HFFc6 (cell line): ENCODE measurements around the gene DUSP16. TPM values are rescaled to one million over a fixed set of nuclear protein-coding genes. Genes with fewer than 3 reads are reported as not detected.

ENCODE experiments used
- DNase-seq: peaks from one replicate; pipeline ENCODE4 v3.0.0-alpha.2; 2018
- H3K27ac Mint-ChIP-seq: 2 replicates; pipeline ENCODE4 v1.8.0; 2020; ENCODE audit warnings: mild to moderate bottlenecking, mixed read lengths
- H3K27me3 Mint-ChIP-seq: 2 replicates; pipeline ENCODE4 v1.8.0; 2021; ENCODE audit warnings: mild to moderate bottlenecking, moderate library complexity, mixed read lengths; ENCODE audit not compliant: insufficient read depth
- H3K36me3 Mint-ChIP-seq: 2 replicates; pipeline ENCODE4 v1.8.0; 2021; ENCODE audit warnings: low read depth, mixed read lengths
- H3K4me1 Mint-ChIP-seq: 2 replicates; pipeline ENCODE4 v1.8.0; 2020; ENCODE audit warnings: low read depth, mixed read lengths
- H3K4me3 Mint-ChIP-seq: 2 replicates; pipeline ENCODE4 v1.8.0; 2020; ENCODE audit warnings: mild to moderate bottlenecking, moderate library complexity, mixed read lengths
- H3K9me3 Mint-ChIP-seq: 2 replicates; pipeline ENCODE4 v1.8.0; 2020; ENCODE audit warnings: mild to moderate bottlenecking, mixed read lengths
- total RNA-seq, 6 experiments: library from RNA; stranded (reverse); fragmentation: NEBNext Ultra II Directional; extraction: Animal tissue kit (Norgen Biotek cat#: 25700); gene quantifications; 2 replicates in 1 of 6; 3 replicates in 5 of 6; pipeline ENCODE4 v1.2.3, GENCODE V29; 2021
- TF ChIP-seq, protein P1 (sequence below): fragments of 200-600 bp; sonication (generic); IDR thresholded peaks from 2 replicates; pipeline ENCODE4 v1.5.0; 2021; ENCODE audit warnings: antibody characterized with exemption, mild to moderate bottlenecking

DUSP16 gene
- total RNA-seq, 6 experiments from 2014 or later, result 5.9 to 8.9 (median 7.4) TPM

DNA sequence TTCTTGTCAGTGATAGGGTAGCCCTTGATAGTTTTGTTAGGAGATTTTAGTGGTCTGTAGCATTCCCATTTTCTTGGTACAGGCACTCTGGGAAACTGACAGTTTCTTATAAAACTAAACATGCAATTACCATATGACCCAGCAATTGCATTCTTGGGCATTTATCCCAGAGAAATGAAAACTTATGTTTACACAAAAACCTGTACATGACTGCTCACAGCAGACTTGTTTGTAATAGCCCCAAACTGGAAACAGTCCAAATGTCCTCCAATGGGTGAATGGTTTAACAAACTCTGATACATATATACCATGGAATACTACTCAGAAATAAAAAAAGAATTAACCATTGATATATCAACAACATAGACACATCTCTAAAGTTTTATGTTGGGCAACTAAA, 130.3 kb downstream of the DUSP16 start:
- no peaks in the 10 kb centered on the region for H3K27me3 Mint-ChIP-seq
- H3K4me3 Mint-ChIP-seq, result no peak overlapping the region
- TF ChIP-seq, protein P1, sequence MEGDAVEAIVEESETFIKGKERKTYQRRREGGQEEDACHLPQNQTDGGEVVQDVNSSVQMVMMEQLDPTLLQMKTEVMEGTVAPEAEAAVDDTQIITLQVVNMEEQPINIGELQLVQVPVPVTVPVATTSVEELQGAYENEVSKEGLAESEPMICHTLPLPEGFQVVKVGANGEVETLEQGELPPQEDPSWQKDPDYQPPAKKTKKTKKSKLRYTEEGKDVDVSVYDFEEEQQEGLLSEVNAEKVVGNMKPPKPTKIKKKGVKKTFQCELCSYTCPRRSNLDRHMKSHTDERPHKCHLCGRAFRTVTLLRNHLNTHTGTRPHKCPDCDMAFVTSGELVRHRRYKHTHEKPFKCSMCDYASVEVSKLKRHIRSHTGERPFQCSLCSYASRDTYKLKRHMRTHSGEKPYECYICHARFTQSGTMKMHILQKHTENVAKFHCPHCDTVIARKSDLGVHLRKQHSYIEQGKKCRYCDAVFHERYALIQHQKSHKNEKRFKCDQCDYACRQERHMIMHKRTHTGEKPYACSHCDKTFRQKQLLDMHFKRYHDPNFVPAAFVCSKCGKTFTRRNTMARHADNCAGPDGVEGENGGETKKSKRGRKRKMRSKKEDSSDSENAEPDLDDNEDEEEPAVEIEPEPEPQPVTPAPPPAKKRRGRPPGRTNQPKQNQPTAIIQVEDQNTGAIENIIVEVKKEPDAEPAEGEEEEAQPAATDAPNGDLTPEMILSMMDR, result no peak
- H3K9me3 Mint-ChIP-seq, result no peaks in the 10 kb centered on the region
- peaks cover 13% of the 10 kb centered on the region for H3K36me3 Mint-ChIP-seq
- H3K27ac Mint-ChIP-seq, result peak overlapping the region; percentile 23; the same call in 1 of the 2 replicates
- peak; percentile 79 for DNase-seq
- peaks cover 56% of the 10 kb centered on the region for H3K4me1 Mint-ChIP-seq

- H3K4me3 Mint-ChIP-seq, result no peak overlapping the region
- no peak for DNase-seq
- TF ChIP-seq, protein P1, result no peak
- H3K4me1 Mint-ChIP-seq, result peaks cover 60% of the 10 kb centered on the region
- peaks cover 3% of the 10 kb centered on the region for H3K36me3 Mint-ChIP-seq
- no peak overlapping the region for H3K27ac Mint-ChIP-seq
- H3K27me3 Mint-ChIP-seq, result no peaks in the 10 kb centered on the region
- H3K9me3 Mint-ChIP-seq, result peaks cover 3% of the 10 kb centered on the region
These were observed 133.6 kb downstream of the DUSP16 start for GRCh38 chr12:12428961-12429657.

DNA sequence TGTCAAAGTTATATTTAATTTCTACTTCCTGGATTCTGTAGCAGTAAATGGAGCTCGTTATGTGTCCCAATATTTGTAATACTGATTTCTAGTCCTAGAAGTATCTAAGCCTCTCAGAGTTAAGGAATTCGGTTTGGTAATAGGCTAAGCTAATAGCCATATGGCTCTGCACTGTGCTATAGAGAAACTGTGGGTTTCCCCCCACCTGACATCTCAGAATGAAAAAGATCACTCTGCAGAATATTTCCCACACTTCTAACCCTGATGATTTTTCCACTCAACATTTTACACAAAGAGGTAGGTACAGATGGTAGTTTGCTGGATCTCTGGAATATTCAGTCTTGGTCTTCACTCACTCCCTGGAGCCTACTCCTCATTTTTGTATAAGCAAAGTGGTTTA, 134.6 kb downstream of the DUSP16 start:
- Mint-ChIP-seq H3K27ac (no peak overlapping the region), H3K36me3 (peaks cover 14% of the 10 kb centered on the region)

DNA sequence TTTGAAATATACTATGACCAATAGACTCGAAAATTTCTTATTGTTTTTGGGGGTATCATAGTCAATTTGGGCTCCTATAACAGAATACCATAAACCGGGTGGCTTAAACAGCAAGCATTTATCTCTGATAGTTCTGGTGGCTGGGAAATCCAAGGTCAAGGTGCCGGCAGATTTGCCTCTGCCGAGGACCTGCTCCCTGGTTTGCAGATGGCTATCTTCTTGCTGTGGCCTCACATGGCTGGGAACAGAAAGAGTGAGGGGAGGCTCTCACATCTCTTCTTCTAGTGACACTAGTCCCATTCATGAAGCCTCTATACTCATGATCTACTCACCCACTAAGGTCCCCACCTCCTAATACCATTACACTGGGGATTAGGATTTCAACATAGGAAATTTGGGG, 135.1 kb downstream of the DUSP16 start:
- Mint-ChIP-seq H3K4me1 (peaks cover 50% of the 10 kb centered on the region), H3K4me3 (no peak overlapping the region), H3K27ac (no peak overlapping the region), H3K27me3 (no peaks in the 10 kb centered on the region), H3K9me3 (peaks cover 15% of the 10 kb centered on the region), H3K36me3 (peaks cover 14% of the 10 kb centered on the region)
- TF ChIP-seq, protein P1, result no peak
- no peak for DNase-seq

More for the DNA sequence above, 134.6 kb downstream of the DUSP16 start:
- no peak for DNase-seq
- Mint-ChIP-seq H3K4me1 (peaks cover 54% of the 10 kb centered on the region), H3K9me3 (peaks cover 14% of the 10 kb centered on the region), H3K4me3 (no peak overlapping the region), H3K27me3 (no peaks in the 10 kb centered on the region)
- TF ChIP-seq, protein P1, result no peak

- Mint-ChIP-seq H3K27ac (peak overlapping the region; percentile 0), H3K4me3 (no peak overlapping the region), H3K27me3 (no peaks in the 10 kb centered on the region), H3K9me3 (peaks cover 32% of the 10 kb centered on the region), H3K36me3 (peaks cover 30% of the 10 kb centered on the region), H3K4me1 (peaks cover 35% of the 10 kb centered on the region)
- TF ChIP-seq, protein P1, result no peak
- DNase-seq, result peak; percentile 40
These were observed 137.0 kb downstream of the DUSP16 start for GRCh38 chr12:12425616-12426015.
